ENCODE measurements around the gene TRIM13. TPM values are rescaled to one million over a fixed set of nuclear protein-coding genes. Genes with fewer than 3 reads are reported as not detected.

Gene TRIM13
- total RNA-seq, 2 donors from 2014 or later = 21.7 to 35.0 TPM

DNA sequence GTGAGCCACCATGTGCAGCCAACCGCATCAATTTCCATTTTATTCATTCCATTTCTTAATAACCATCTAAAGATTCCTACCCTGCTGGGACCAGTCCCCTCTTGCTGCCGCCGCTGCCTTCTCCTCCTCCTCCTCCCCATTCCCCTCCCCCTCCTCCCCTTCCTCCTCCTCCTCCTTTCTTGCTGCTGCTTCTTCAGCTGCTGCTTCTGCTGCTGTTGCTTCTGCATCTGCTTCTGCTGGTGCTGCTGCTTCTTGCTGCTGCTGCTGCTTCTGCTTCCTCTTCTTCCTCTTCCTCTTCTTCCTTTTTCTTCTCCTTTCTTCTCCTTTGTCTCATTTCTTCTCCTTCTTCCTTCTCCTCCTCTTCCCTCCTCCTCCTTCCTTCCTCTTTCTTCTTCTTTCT is 40.7 kb upstream of the TRIM13 start:
- Histone ChIP-seq H3K9me3 (no peaks in the 10 kb centered on the region), H3K4me3 (no peak overlapping the region), H3K27me3 (no peaks in the 10 kb centered on the region), H3K4me1 (no peaks in the 10 kb centered on the region), H3K27ac (no peak overlapping the region), H3K36me3 (no peaks in the 10 kb centered on the region), H3K9ac (ENCODE audit: low read depth in 2 of 2, low read length in 2 of 2) (no peak overlapping the region)
- no peak for DNase-seq
- intact Hi-C loops (cut with DNase I) = no loop called here
- TF ChIP-seq, protein P1, sequence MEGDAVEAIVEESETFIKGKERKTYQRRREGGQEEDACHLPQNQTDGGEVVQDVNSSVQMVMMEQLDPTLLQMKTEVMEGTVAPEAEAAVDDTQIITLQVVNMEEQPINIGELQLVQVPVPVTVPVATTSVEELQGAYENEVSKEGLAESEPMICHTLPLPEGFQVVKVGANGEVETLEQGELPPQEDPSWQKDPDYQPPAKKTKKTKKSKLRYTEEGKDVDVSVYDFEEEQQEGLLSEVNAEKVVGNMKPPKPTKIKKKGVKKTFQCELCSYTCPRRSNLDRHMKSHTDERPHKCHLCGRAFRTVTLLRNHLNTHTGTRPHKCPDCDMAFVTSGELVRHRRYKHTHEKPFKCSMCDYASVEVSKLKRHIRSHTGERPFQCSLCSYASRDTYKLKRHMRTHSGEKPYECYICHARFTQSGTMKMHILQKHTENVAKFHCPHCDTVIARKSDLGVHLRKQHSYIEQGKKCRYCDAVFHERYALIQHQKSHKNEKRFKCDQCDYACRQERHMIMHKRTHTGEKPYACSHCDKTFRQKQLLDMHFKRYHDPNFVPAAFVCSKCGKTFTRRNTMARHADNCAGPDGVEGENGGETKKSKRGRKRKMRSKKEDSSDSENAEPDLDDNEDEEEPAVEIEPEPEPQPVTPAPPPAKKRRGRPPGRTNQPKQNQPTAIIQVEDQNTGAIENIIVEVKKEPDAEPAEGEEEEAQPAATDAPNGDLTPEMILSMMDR (IDR thresholded peaks at IDR 0.05) = no peak

DNA sequence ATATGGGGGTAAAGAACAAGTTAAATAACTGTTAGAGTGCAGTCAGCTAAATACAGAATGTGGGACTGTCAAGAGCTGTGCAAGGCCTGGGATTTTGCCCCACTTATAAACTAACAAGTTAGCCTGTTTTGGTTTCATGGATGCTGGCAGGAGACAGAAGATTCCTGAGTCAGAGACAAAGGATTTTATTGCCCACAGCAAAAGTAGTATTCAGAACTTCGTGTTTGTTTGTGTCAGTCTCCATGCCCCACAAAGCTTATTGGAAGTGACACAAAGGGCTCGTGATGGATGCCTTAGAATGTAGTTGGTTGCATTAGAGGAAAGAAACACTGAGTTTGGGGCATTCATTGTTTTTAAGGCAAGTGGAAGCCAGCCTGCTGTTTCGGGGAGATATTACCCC is 38.5 kb upstream of the TRIM13 start:
- H3K27ac ChIP-seq = no peak overlapping the region
- intact Hi-C loops (cut with DNase I) = no loop called here

DNA sequence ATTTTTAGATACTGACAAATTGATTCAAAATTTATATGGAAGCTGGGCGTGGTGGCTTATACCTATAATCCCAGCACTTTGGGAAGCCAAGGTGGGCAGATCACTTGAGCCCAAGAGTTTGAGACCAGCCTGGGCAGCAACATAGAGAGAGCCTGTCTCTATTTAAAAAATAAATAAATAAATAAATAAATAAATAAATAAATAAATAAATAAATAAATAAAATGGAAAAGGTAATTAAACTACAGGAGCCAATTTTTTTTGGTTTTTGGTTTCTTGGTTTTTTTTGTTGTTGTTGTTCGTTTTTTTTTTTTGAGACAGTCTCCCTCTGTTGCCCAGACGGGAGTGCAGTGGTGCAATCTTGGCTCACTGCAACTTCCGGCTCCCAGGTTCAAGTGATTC is 29.4 kb upstream of the TRIM13 start:
- no peak overlapping the region for H3K27ac ChIP-seq
- no peaks in the 10 kb centered on the region for H3K27me3 ChIP-seq
- H3K4me1 ChIP-seq = no peaks in the 10 kb centered on the region
- no peaks in the 10 kb centered on the region for H3K36me3 ChIP-seq
- no peaks in the 10 kb centered on the region for H3K9me3 ChIP-seq
- intact Hi-C loops (cut with DNase I) = no loop called here
- no peak overlapping the region for H3K4me3 ChIP-seq
- no peak overlapping the region for H3K9ac ChIP-seq (ENCODE audit: low read depth in 2 of 2, low read length in 2 of 2)
- TF ChIP-seq, protein P1 (IDR thresholded peaks at IDR 0.05) = no peak
- DNase-seq = no peak

More for the DNA sequence above, 38.5 kb upstream of the TRIM13 start:
- H3K9ac ChIP-seq (ENCODE audit: low read depth in 2 of 2, low read length in 2 of 2) = no peak overlapping the region
- H3K36me3 ChIP-seq = no peaks in the 10 kb centered on the region
- no peaks in the 10 kb centered on the region for H3K9me3 ChIP-seq
- TF ChIP-seq, protein P1 (IDR thresholded peaks at IDR 0.05) = no peak
- no peaks in the 10 kb centered on the region for H3K4me1 ChIP-seq
- H3K4me3 ChIP-seq = no peak overlapping the region
- H3K27me3 ChIP-seq = no peaks in the 10 kb centered on the region
- DNase-seq = no peak

DNA sequence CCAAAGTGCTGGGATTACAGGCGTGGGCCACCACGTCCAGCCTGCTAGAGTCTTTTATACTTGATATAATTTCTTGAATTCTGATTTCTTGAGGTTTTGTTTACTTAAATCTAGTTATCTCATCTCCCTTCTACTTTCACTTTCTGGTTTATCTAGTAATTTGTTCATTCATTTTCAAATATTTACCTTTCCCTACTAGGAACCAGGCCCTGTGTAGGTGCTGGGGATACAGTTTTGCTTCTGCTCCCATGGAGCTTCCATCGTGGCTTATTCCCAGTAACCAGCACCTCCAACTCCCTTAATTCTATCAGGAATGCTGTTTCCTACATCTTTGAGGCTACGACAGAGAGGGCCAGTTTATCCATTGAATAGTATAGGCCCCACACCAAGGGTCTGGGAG is 24.1 kb upstream of the TRIM13 start:
- peak overlapping the region; percentile 13 for H3K27ac ChIP-seq
- DNase-seq = no peak
- H3K4me3 ChIP-seq = no peak overlapping the region
- TF ChIP-seq, protein P1 (IDR thresholded peaks at IDR 0.05) = no peak
- H3K36me3 ChIP-seq = no peaks in the 10 kb centered on the region
- intact Hi-C loops (cut with DNase I) = loop anchor here (10.0 kb wide), 1 partner anchor 562 kb away; no protein-coding TSS in a partner anchor
- H3K4me1 ChIP-seq = no peaks in the 10 kb centered on the region
- H3K9ac ChIP-seq (ENCODE audit: low read depth in 2 of 2, low read length in 2 of 2) = no peak overlapping the region
- H3K9me3 ChIP-seq = no peaks in the 10 kb centered on the region
- no peaks in the 10 kb centered on the region for H3K27me3 ChIP-seq

DNA sequence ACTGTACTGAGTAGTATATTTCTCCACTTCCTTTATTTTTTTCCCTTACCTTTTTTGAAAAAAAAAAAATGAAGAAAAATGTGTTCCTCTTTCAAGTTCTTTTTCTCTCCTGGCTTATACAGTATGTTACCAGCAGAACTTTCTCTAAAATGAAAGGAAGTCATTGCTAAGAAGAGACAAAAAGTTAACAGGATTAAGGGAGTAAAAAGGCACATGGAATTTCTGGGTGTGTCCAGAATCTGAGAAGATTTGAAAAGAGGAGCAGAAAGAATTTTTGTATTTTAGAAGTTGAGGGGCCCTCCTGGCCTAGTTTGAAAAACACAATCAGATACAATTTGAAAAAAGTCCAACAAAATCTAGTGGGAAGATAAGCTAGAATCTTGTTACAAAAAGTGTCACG is 21.0 kb upstream of the TRIM13 start:
- H3K27ac ChIP-seq = no peak overlapping the region
- no peak overlapping the region for H3K4me3 ChIP-seq
- no peak for DNase-seq
- TF ChIP-seq, protein P1 (IDR thresholded peaks at IDR 0.05) = no peak
- no peak overlapping the region for H3K9ac ChIP-seq (ENCODE audit: low read depth in 2 of 2, low read length in 2 of 2)
- H3K36me3 ChIP-seq = no peaks in the 10 kb centered on the region
- no peaks in the 10 kb centered on the region for H3K9me3 ChIP-seq
- intact Hi-C loops (cut with DNase I) = loop anchor here (5.0 to 10.0 kb wide), 4 partner anchors 559 to 1096 kb away; no protein-coding TSS in a partner anchor
- H3K4me1 ChIP-seq = no peaks in the 10 kb centered on the region
- no peaks in the 10 kb centered on the region for H3K27me3 ChIP-seq

Data from colonic mucosa (tissue), 4 donors.